Stimulated activated CD4-positive, alpha-beta T cell treated with anti-CD3 and anti-CD28 coated beads, TNF-alpha, amount 100 ng/mL, for 48 hours (primary cell): Measurements from ENCODE around the gene XAF1.
"Not testable (repeated sequence)": the region's sequence is repeated elsewhere in the genome, so short reads cannot be mapped to it uniquely, and the experiment has no call there.

Experiments used
- DNase-seq, 3 donors: peaks; one replicate each; pipeline ENCODE4 v3.0.0-alpha.2; 2020; ENCODE audit warnings: low read depth in 3 of 3

Gene XAF1

DNA sequence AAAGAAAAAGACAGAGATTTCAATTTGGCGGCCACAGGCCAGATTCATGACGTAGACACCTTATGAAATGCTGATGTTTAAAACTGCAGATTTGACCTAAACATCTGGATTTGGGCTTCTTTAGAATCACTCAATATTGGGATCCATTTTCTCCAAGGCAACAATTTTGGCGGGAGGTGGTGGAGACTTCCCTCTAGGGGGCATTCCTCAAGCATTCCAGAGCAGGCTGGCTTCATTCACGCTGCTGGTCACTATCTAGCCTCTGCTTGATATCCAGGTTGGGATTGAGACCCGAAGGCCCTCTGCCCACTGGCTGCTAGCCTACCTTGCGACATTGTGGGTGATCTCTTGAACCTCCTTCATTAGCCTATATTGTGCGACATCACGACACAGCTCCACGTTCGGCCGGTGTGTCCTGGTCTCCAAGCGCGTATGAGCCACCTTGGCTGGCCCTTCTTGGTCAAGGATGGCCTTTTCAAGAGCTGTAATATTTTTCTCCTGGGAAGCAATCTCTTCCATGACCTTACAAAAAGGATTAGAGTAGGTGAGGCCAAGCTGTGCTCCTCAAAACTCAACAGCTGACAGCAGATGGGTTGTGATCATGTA lies 44.7 kb downstream of the XAF1 start:
- DNase-seq, result no peak

DNA sequence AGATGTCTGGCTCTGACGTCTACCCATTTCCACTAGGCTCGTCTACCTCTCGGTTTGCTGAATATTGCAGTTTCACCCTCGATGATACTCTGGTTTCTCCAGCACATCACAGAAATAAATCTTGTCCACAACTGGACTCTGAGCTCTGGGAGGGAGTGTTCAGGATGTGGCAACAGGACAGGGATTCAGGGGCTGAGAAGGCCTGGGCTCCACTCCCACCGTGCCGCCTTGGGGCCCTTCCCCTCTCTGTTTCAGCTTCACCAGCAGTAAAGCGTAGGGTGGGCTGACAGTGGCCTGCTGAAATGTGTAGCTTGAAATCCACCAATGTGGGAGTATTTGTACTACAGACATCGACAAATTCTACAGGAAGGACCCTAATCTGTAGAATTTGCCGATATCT lies 55.7 kb downstream of the XAF1 start:
- no peak for DNase-seq

DNA sequence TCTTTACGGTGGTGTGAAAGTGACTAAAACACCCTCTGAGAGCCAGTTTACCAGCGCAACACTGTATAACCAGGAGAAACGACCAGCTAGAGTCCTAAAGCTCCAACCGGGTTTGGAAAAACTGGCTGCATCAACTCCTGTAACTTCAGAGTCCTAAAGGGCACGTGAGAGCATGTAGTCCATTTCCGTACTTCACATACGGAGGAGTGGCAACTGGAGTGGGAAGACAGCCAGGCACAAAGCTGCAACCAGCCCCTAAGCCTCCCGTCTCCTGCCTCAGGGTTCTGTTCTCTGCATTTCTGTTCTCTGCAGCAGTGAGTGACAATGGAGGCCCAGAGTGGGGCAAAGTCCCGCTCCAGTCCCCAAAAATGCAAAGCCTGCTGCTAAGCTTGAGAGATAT lies 56.4 kb downstream of the XAF1 start:
- no peak for DNase-seq

DNA sequence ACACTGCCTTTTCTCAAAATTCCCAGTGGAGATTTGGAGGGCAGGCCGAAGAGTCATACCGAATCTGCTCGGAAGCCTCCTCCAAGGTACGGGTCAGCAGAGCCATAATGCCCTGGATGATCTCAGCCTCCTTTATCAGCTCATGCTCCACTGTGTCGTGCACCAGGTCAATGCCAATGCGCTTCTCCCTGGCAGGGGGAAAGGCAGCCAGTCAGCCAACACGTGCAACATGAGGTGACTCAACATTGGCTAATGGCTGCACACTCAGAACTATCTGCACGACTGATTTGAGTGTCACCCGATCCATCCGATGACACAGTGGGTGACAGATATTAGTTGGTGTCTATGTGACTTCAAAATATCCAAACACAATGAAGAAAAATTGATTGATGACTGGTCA lies 59.9 kb downstream of the XAF1 start:
- no peak for DNase-seq

DNA sequence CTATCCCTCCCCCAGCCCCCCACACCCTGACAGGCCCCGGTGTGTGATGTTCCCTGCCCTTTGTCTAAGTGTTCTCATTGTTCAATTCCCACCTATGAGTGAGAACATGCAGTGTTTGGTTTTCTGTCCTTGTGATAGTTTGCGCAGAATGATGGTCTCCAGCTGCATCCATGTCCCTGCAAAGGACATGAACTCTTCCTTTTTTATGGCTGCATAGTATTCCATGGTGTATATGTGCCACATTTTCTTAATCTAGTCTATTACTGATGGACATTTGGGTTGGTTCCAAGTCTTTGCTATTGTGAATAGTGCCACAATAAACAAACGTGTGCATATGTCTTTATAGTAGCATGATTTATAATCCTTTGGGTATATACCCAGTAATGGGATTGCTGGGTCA lies 60.5 kb downstream of the XAF1 start:
- not testable (repeated sequence) for DNase-seq

DNA sequence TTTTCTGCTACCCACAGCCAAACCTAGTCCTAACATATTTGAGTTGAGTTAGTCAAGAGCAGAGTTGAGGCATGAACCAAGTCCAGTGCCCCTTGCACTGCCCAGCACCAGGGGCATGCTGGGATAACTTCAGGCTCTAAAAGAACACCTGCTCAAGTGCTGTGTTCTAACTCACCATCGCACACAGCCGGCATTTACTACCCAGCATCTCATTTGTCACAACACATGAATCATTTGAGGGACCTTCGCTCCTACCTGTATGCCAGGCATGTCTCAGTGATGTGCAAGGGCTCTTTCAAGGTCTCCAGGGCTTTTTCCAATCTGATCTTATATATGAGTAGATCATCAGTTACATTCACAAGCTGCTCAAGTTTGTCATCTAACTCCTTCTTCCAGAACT lies 63.1 kb downstream of the XAF1 start:
- no peak for DNase-seq

DNA sequence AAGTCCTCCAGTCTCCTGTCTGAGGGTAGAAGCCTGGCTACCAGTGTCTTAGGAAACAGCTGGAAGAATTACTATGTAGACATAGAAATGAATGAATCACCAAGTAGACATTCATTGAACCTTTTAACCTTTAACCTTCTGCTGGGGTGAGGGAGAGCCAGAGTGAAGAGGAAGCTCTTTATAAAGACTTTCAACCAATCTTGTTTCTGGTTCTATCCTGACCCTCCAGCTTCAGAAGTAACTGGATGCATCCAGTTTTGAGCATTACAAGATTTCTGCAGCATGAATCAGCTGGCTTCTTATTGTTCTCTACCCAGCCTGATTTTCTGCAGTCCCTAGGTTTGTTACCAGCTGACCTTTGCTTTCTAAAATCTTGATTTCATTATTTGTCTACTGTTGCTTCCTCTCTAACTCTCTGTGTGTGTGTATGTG lies 67.2 kb downstream of the XAF1 start:
- no peak for DNase-seq
